Esophagus (tissue), 2 donors: Measurements from ENCODE around the gene TMCC1. TPM values are rescaled to one million over a fixed set of nuclear protein-coding genes. Genes with fewer than 3 reads are reported as not detected.

ENCODE experiments used
- H3K27ac ChIP-seq, 2 donors: one replicate each; pipeline ENCODE4 v1.5.1; 2013; ENCODE audit warnings: low read depth in 2 of 2, mild to moderate bottlenecking in 2 of 2, inconsistent platforms in 1 of 2, low read length in 1 of 2, moderate library complexity in 1 of 2
- H3K27me3 ChIP-seq, 2 donors: one replicate each; pipeline ENCODE4 v1.6.1; 2013; ENCODE audit warnings: low read length in 2 of 2, control low read depth in 1 of 2, mild to moderate bottlenecking in 1 of 2; ENCODE audit not compliant: insufficient read depth in 2 of 2, control insufficient read depth in 1 of 2
- H3K36me3 ChIP-seq, 2 donors: one replicate each; pipeline ENCODE4 v1.6.1; 2013; ENCODE audit warnings: low read length in 1 of 2; ENCODE audit not compliant: control insufficient read depth in 2 of 2, insufficient read depth in 2 of 2
- H3K4me1 ChIP-seq, 2 donors: one replicate each; pipeline ENCODE4 v1.6.1; 2013; ENCODE audit warnings: low read length in 1 of 2; ENCODE audit not compliant: control insufficient read depth in 2 of 2, insufficient read depth in 2 of 2
- H3K4me3 ChIP-seq, 2 donors: one replicate each; pipeline ENCODE4 v1.5.1; 2013; ENCODE audit warnings: low read length in 2 of 2, mild to moderate bottlenecking in 2 of 2, low read depth in 1 of 2, moderate library complexity in 1 of 2
- H3K9me3 ChIP-seq, 2 donors: one replicate each; pipeline ENCODE4 v1.6.1; 2013; ENCODE audit warnings: mild to moderate bottlenecking in 2 of 2, low read depth in 1 of 2, low read length in 1 of 2, moderate library complexity in 1 of 2; ENCODE audit not compliant: control insufficient read depth in 2 of 2, insufficient read depth in 1 of 2
- WGBS, 2 donors: extraction: QIAGEN DNeasy Blood & Tissue Kit; methylation state at CpG; one replicate each; pipeline ENCODE4 v1.1.7; 2013; 5-methylcytosine and 5-hydroxymethylcytosine counted together
- polyA plus RNA-seq, 2 donors: library from polyadenylated mRNA; stranded (reverse); fragments of 200-250 nt; gene quantifications; one replicate each; pipeline ENCODE4 v1.2.3, GENCODE V29; 2013
- donor health status: healthy with polysubstance abuse.
- donor health status: Bipolar disorder and iron deficiency.

Gene TMCC1
- polyA plus RNA-seq, 2 donors, result 8.4 to 9.5 TPM

DNA sequence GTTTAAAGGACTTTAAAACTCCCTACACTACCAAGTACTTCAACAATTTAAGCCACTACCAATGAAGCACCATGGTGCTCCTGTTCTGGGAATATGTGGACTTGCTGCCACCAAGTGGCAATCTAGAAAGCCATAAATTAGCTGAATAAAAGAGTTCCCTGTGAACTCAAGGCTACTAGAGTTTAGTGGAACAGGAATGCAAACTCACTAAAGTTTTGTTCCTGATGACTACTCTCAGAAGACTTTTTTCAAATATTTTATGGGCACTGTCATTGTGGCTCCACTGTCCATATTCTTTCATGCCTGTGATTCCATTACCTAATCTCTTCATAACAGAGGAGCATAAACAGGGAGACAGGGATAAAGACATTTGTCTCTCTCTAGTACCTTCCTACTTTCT, 63.9 kb downstream of the TMCC1 start:
- no peaks in the 10 kb centered on the region for H3K36me3 ChIP-seq
- no peaks in the 10 kb centered on the region for H3K4me1 ChIP-seq
- H3K27me3 ChIP-seq, result no peaks in the 10 kb centered on the region
- no peaks in the 10 kb centered on the region for H3K9me3 ChIP-seq
- H3K4me3 ChIP-seq, result no peak overlapping the region
- no peak overlapping the region for H3K27ac ChIP-seq

DNA sequence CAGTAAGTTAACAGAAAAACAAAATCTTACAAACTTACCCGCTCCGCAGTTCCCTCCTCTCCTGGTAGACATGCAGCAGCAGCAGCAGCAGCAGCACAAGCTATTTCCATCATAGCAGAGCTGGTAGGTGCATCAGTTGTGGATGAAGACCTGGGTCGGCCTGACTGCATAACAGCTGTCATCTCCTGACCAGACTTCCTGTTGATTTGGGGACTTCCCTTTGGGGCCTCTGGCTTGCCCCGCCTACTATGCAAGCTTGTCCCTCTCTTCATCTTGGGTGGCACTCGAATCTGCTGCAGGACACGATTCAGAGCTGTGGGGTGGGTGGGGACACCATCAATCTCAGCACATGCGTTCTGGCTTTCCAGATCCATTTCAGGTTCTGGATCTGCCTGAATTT, 65.7 kb downstream of the TMCC1 start:
- Histone ChIP-seq H3K27ac (no peak overlapping the region), H3K36me3 (no peaks in the 10 kb centered on the region), H3K4me3 (no peak overlapping the region), H3K4me1 (no peaks in the 10 kb centered on the region), H3K27me3 (no peaks in the 10 kb centered on the region), H3K9me3 (no peaks in the 10 kb centered on the region)
- WGBS, 2 donors, result 70% methylated on average over 7 of the region's 7 CpGs

GRCh38 chr3:129824926-129825541, 68.5 kb downstream of the TMCC1 start:
- H3K4me1 ChIP-seq, result no peaks in the 10 kb centered on the region
- 44 to 52% methylated on average over 3 of the region's 3 CpGs for WGBS, 2 donors
- H3K36me3 ChIP-seq, result no peaks in the 10 kb centered on the region
- H3K27ac ChIP-seq, result no peak overlapping the region
- no peaks in the 10 kb centered on the region for H3K27me3 ChIP-seq
- no peaks in the 10 kb centered on the region for H3K9me3 ChIP-seq
- no peak overlapping the region for H3K4me3 ChIP-seq

DNA sequence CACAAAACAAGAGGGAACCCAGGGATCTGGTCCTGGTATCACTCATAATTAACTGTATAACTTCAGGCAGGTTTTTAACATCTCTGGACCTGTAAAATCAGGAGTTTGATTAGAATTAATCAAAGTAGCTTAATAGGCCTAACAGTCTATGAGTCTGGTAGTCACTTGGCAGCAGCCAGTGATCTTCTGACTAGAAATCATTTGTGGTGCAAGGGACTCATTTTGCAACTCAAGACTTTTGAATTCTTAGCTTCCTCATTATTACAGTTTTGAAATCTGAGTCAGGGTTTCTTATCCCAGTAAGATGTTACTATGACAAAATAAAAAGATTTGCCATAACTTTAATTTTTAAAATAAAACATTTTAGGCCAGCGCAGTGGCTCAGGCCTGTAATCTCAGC, 70.8 kb downstream of the TMCC1 start:
- Histone ChIP-seq H3K27ac (no peak overlapping the region), H3K4me3 (no peak overlapping the region), H3K9me3 (no peaks in the 10 kb centered on the region), H3K27me3 (no peaks in the 10 kb centered on the region), H3K36me3 (no peaks in the 10 kb centered on the region), H3K4me1 (no peaks in the 10 kb centered on the region)
- WGBS, 2 donors, result 95 to 100% methylated on average over 1 of the region's 1 CpG

DNA sequence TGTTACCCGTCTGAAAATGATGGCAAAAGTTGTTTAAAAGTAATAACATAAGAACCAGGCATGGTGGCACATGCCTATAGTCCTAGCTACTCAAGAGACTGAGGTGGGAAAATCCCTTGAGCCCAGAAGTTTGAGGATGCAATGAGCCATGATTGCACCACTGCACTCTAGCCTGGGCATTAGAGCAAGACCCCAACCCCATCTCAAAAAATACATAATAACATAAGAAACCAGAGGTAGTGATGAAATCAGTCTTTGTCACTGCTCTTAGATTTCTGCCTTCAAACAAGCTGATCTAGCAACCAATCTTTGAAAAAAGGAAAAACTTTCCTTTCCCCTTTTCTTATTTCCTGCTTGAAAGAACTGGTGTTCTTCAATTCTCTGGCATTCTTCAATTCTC, 71.3 kb downstream of the TMCC1 start:
- Histone ChIP-seq H3K4me1 (no peaks in the 10 kb centered on the region), H3K27me3 (no peaks in the 10 kb centered on the region), H3K36me3 (no peaks in the 10 kb centered on the region), H3K4me3 (no peak overlapping the region), H3K9me3 (no peaks in the 10 kb centered on the region), H3K27ac (no peak overlapping the region)
- 74 to 77% methylated on average over 1 of the region's 1 CpG for WGBS, 2 donors

DNA sequence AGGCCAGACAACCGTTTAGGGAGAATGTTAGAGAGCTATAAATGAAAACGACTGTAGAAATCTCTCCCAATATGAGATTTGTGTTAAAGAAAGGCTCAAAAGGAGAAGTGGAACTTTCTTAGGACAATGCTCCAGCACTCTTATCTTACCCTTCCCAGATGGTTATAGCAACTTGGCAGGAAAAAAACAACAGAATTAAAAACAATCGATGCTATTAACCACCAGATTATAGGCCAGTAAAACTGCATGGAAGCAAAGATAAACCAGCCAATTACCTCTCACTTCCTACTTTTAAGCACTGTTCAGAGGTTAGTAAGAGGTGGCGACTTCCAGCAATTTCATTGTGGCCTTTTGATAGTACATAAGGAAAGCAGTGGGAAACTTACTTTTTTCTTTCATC, 72.9 kb downstream of the TMCC1 start:
- no peaks in the 10 kb centered on the region for H3K27me3 ChIP-seq
- H3K27ac ChIP-seq, result no peak overlapping the region
- no peak overlapping the region for H3K4me3 ChIP-seq
- no peaks in the 10 kb centered on the region for H3K4me1 ChIP-seq
- H3K36me3 ChIP-seq, result no peaks in the 10 kb centered on the region
- no peaks in the 10 kb centered on the region for H3K9me3 ChIP-seq
- WGBS, 2 donors, result 63 to 65% methylated on average over 4 of the region's 4 CpGs

DNA sequence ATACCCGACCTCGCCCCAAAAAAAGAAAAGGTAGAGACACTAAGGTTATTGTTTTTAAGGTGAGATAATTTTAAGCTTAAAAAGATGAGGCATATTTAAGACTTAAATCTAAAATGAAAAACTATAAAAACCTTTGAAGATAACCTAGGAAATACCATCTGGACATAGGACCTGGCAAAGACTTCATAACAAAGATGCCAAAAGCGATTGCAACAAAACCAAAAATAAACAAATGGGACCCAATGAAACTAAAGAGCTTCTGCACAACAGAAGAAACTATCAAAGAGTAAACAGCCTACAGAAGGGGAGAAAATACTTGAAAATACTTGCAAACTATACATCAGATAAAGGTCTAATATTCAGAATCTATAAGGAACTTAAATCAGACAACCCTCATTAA, 80.9 kb downstream of the TMCC1 start:
- H3K9me3 ChIP-seq, result no peaks in the 10 kb centered on the region
- no peak overlapping the region for H3K4me3 ChIP-seq
- no peaks in the 10 kb centered on the region for H3K36me3 ChIP-seq
- WGBS, 2 donors, result 82 to 86% methylated on average over 3 of the region's 3 CpGs
- no peaks in the 10 kb centered on the region for H3K27me3 ChIP-seq
- H3K4me1 ChIP-seq, result no peaks in the 10 kb centered on the region
- H3K27ac ChIP-seq, result no peak overlapping the region

GRCh38 chr3:129809297-129809696, 84.2 kb downstream of the TMCC1 start:
- Histone ChIP-seq H3K27ac (no peak overlapping the region), H3K4me3 (no peak overlapping the region), H3K9me3 (no peaks in the 10 kb centered on the region), H3K4me1 (no peaks in the 10 kb centered on the region), H3K27me3 (no peaks in the 10 kb centered on the region), H3K36me3 (no peaks in the 10 kb centered on the region)

GRCh38 chr3:129796146-129796545, 97.4 kb downstream of the TMCC1 start:
- WGBS, 2 donors, result 94% methylated on average over 4 of the region's 4 CpGs
- H3K36me3 ChIP-seq, result no peaks in the 10 kb centered on the region
- H3K27ac ChIP-seq, result no peak overlapping the region
- no peaks in the 10 kb centered on the region for H3K9me3 ChIP-seq
- H3K4me1 ChIP-seq, result peaks cover 3 to 5% of the 10 kb centered on the region in 2 donors
- no peaks in the 10 kb centered on the region for H3K27me3 ChIP-seq
- no peak overlapping the region for H3K4me3 ChIP-seq

- Histone ChIP-seq H3K36me3 (no peaks in the 10 kb centered on the region), H3K4me1 (peaks cover 3 to 5% of the 10 kb centered on the region in 2 donors), H3K9me3 (no peaks in the 10 kb centered on the region), H3K27ac (peak overlapping the region in 1 of 2 donors; percentile 85), H3K27me3 (no peaks in the 10 kb centered on the region), H3K4me3 (no peak overlapping the region)
- 63 to 77% methylated on average over 6 of the region's 6 CpGs for WGBS, 2 donors
These were observed 98.1 kb downstream of the TMCC1 start for GRCh38 chr3:129795186-129796010.
